ENCODE data around the gene IFFO2. TPM values are rescaled to one million over a fixed set of nuclear protein-coding genes. Genes with fewer than 3 reads are reported as not detected.

IFFO2 gene
- total and polyA plus RNA-seq, 10 of the 15 experiments (the other 5 are each of a cell fraction or from before 2014, with no cell fraction given), result 1.2 to 18.4 (median 6.7) TPM

GRCh38 chr1:18974606-18975005 is 18.1 kb upstream of the IFFO2 start (continued):
- TF ChIP-seq GABPA (IDR thresholded peaks at IDR 0.05; ENCODE audit: low read depth) (no peak), CREB1 (IDR thresholded peaks at IDR 0.05; ENCODE audit: low read depth) (no peak), SUZ12 (IDR thresholded peaks at IDR 0.05; ENCODE audit: unreplicated experiment) (no peak), NRF1 (conservative IDR thresholded peaks at IDR 0.05; ENCODE audit: low read depth, low read length) (no peak), RBBP5 (conservative IDR thresholded peaks at IDR 0.05) (no peak)

- no peaks in the 10 kb centered on the region for H3K36me3 ChIP-seq (ENCODE audit: control insufficient read depth in 2 of 2, insufficient read depth in 2 of 2, low read length in 1 of 2)
- H3K9me3 ChIP-seq (replicated peaks; ENCODE audit: control insufficient read depth, insufficient read depth, low read length), result no peaks in the 10 kb centered on the region; the same call in 2 of the 3 replicates
- no peak overlapping the region for H3K27ac ChIP-seq (ENCODE audit: control insufficient read depth, insufficient read depth)
- ATAC-seq, result no peak
- no TSS peak for BruUV-seq (replicated peaks)
- no peak for TF ChIP-seq LARP7 (IDR thresholded peaks at IDR 0.05)
- TF ChIP-seq CHD1 (IDR thresholded peaks at IDR 0.05; ENCODE audit: low read depth, low read length), result no peak
- no peak for TF ChIP-seq GATAD2B (conservative IDR thresholded peaks at IDR 0.05; ENCODE audit: low read depth)
- TF ChIP-seq IRF3 (IDR thresholded peaks at IDR 0.05), result no peak
- TF ChIP-seq ATF7 (IDR thresholded peaks at IDR 0.05; ENCODE audit: low read depth), result no peak
- no peak for TF ChIP-seq NR2F1 (conservative IDR thresholded peaks at IDR 0.05)
- H3K4me1 ChIP-seq (ENCODE audit: control insufficient read depth, insufficient read depth, low read length), result no peaks in the 10 kb centered on the region
- no peak overlapping the region for H2AFZ ChIP-seq (ENCODE audit: control insufficient read depth, low read depth, low read length)
- ChIA-PET SMC1A (ENCODE audit: uncharacterized antibody, unreplicated experiment) (interaction anchor here (1.9 kb wide), 1 partner anchor 66 kb away, joined by 13 read pairs; no protein-coding TSS in a partner anchor), POLR2A (no interaction called here), CTCF (interaction anchor here (0.6 to 13.1 kb wide), 4 partner anchors 61 to 1570 kb away, joined by 3 to 86 read pairs (median 34); no protein-coding TSS in a partner anchor), RAD21 (ENCODE audit: unreplicated experiment) (interaction anchor here (2.9 kb wide), 1 partner anchor 61 kb away, joined by 8 read pairs; no protein-coding TSS in a partner anchor)
- WGBS (ENCODE audit: insufficient coverage, insufficient replicate concordance, low lambda C conversion rate, missing lambda C conversion rate), result 29% methylated on average over 8 of the region's 8 CpGs
- no peaks in the 10 kb centered on the region for H3K79me2 ChIP-seq (ENCODE audit: control insufficient read depth, insufficient read depth, low read length)
- no peak overlapping the region for H3K4me3 ChIP-seq
- peaks cover 0 to 3% of the 10 kb centered on the region in 2 experiments; a peak in 1 of 4 replicates for H3K27me3 ChIP-seq (replicated peaks in 1 of 2; ENCODE audit: control insufficient read depth in 2 of 2, insufficient read depth in 2 of 2, low read length in 1 of 2)
- no peak for DNase-seq (ENCODE audit: low read depth, low spot score)
- no peak overlapping the region for H3K9ac ChIP-seq (ENCODE audit: control insufficient read depth, insufficient read depth, low read length)
- no peak for FAIRE-seq
- no peak overlapping the region for H3K4me2 ChIP-seq (ENCODE audit: control insufficient read depth, insufficient read depth)
- in situ Hi-C loops (cut with MboI), result no loop called here
- no peaks in the 10 kb centered on the region for H4K20me1 ChIP-seq (ENCODE audit: control insufficient read depth, insufficient read depth)
- intact Hi-C loops (cut with micrococcal nuclease; ENCODE audit: unreplicated experiment), result no loop called here
These were observed 17.5 kb upstream of the IFFO2 start for GRCh38 chr1:18974005-18974404.

All from GM12878 (cell line).